Astrocyte of the spinal cord (primary cell): Measurements from ENCODE around the gene PSMD4.

Experiments used
- DNase-seq: peaks from one replicate; pipeline ENCODE4 v3.0.0; 2011; ENCODE audit warnings: low read depth, low spot score
- H3K4me3 ChIP-seq: 2 replicates; pipeline ENCODE4 v1.5.1; 2011; ENCODE audit warnings: low read depth, mild to moderate bottlenecking, low read length, moderate library complexity
- in situ Hi-C: cut with HindIII; loops from 2 replicates; pipeline ENCODE4 v1.10.0; 2017; ENCODE audit warnings: low sequenced_read_pairs
- TF ChIP-seq, protein P1 (sequence below): IDR thresholded peaks from 2 replicates; pipeline ENCODE4 v1.5.1; 2012; ENCODE audit warnings: low read depth, mild to moderate bottlenecking, low read length, inconsistent platforms

Gene PSMD4

GRCh38 chr1:151246786-151247185 is 7.7 kb upstream of the PSMD4 start:
- DNase-seq = no peak
- H3K4me3 ChIP-seq = no peak overlapping the region
- TF ChIP-seq, protein P1, sequence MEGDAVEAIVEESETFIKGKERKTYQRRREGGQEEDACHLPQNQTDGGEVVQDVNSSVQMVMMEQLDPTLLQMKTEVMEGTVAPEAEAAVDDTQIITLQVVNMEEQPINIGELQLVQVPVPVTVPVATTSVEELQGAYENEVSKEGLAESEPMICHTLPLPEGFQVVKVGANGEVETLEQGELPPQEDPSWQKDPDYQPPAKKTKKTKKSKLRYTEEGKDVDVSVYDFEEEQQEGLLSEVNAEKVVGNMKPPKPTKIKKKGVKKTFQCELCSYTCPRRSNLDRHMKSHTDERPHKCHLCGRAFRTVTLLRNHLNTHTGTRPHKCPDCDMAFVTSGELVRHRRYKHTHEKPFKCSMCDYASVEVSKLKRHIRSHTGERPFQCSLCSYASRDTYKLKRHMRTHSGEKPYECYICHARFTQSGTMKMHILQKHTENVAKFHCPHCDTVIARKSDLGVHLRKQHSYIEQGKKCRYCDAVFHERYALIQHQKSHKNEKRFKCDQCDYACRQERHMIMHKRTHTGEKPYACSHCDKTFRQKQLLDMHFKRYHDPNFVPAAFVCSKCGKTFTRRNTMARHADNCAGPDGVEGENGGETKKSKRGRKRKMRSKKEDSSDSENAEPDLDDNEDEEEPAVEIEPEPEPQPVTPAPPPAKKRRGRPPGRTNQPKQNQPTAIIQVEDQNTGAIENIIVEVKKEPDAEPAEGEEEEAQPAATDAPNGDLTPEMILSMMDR = no peak
- in situ Hi-C loops = no loop called here

DNA sequence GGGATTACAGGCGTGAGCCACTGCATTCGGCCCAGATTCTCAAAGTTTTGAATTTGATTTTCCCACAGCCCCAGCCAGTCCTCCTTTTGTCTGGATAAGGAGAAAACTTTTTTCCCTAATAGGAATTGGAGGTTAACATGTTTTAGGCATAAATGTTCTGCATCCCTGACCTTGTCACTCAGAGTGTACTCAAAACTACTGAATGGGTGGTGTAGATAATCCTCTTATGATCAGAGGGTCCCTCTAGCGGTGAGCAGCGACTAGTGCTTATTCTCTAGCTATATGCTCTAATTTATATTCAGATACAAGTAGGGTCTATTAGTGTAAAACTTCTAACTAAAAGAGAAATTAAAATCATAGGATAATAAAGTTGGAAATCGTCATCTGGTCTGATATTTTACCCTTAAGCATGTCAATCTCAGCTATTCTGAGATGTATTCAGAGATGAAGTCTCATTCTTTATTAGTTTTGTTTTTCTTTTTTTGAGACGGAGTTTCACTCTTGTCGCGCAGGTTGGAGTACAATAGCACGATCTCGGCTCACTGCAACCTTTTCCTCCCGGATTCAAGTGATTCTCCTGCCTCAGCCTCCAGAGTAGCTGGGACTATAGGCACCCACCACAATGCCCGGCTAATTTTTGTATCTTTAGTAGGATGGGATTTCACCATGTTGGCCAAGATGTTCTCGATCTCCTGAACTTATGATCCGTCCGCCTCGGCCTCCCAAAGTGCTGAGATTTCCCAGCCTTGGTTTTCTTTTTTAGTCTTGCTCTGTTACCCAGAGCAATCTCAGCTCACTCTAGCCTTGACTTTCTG is 2.7 kb upstream of the PSMD4 start:
- in situ Hi-C loops = no loop called here
- no peak overlapping the region for H3K4me3 ChIP-seq
- TF ChIP-seq, protein P1 = peak; percentile 86
- DNase-seq = peak; percentile 77

DNA sequence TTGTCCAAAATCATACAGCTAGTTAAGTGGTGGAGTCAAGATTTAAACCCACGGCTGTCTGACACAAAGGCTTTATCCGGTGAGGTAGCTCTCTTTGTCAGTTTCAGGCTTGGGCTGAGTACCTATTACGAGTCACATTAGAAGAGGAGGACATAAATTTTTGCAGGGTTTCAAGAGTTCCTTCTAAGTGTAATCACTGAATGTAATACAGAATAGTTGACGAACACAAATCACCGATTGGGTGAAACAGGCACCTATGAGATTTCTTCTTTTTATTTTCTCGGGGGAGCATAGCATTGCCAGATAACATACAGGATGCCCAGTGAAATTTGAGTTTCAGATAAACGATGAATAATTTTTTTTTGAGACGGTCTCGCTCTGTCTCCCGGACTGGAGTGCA is 847 bp downstream of the PSMD4 start:
- TF ChIP-seq, protein P1 = no peak
- no peak for DNase-seq
- peak overlapping the region; percentile 97 for H3K4me3 ChIP-seq
- in situ Hi-C loops = no loop called here

DNA sequence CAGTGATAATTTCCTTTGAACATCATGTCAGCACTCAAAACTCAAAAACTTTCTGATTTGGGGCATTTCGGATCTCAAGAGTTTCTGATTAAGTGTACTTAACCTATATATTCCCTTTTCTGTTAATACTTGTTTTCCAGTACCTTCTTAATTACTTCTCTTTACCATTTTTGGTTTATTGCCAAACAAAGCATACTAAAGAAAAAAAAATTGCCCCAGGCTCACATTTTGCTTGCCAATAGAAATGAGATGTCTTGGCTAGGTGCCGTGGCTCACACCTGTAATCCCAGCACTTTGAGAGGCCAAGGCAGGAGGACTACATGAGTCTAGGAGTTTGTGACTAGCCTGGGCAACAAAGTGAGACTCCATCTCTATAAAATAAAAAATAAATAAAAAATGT is 4.8 kb downstream of the PSMD4 start:
- H3K4me3 ChIP-seq = no peak overlapping the region
- no peak for DNase-seq
- in situ Hi-C loops = no loop called here
- TF ChIP-seq, protein P1 = no peak

- TF ChIP-seq, protein P1 = no peak
- DNase-seq = no peak
- in situ Hi-C loops = no loop called here
- H3K4me3 ChIP-seq = no peak overlapping the region
Measured at GRCh38 chr1:151265446-151266236, 11.1 kb downstream of the PSMD4 start.

DNA sequence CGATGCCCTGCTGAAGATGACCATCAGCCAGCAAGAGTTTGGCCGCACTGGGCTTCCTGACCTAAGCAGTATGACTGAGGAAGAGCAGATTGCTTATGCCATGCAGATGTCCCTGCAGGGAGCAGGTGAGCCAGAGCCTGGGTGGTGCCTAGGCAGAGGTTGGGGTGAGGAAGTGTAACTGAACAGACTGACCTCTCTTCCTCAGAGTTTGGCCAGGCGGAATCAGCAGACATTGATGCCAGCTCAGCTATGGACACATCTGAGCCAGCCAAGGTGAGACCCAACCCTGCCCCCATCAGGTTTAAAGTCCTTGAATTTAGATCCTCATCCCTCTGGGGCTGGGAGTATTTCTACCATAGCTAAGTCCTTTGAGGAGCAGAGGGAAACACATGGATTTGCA is 11.8 kb downstream of the PSMD4 start:
- no peak overlapping the region for H3K4me3 ChIP-seq
- in situ Hi-C loops = no loop called here
- no peak for DNase-seq
- TF ChIP-seq, protein P1 = no peak
